HepG2 (cell line): ENCODE measurements around the gene CES2. TPM values are rescaled to one million over a fixed set of nuclear protein-coding genes. Genes with fewer than 3 reads are reported as not detected.

ENCODE experiments used
- BRCA1 ChIP-seq: sonication (generic); formaldehyde crosslinking; IDR thresholded peaks from 2 replicates; pipeline ENCODE4 v1.4.0; 2020; ENCODE audit warnings: missing genetic modification reagents
- CCDC6 ChIP-seq: sonication (generic); formaldehyde crosslinking; IDR thresholded peaks from 2 replicates; pipeline ENCODE4 v1.8.1; 2022; ENCODE audit warnings: mild to moderate bottlenecking, missing genetic modification reagents, moderate library complexity
- CENPT ChIP-seq: sonication (generic); formaldehyde crosslinking; IDR thresholded peaks from 2 replicates; pipeline ENCODE4 v1.8.0; 2022; ENCODE audit warnings: low read depth, mild to moderate bottlenecking, moderate library complexity, missing genetic modification reagents
- DNMT3B ChIP-seq: conservative IDR thresholded peaks from 2 replicates; pipeline ENCODE4 v1.6.1; 2016; ENCODE audit warnings: missing biosample characterization, control low read depth
- HNRNPLL ChIP-seq: fragments of 200-400 bp; formaldehyde crosslinking; IDR thresholded peaks from 2 replicates; pipeline ENCODE4 v1.6.1; 2017; ENCODE audit warnings: mild to moderate bottlenecking, low read depth, low read length; ENCODE audit not compliant: poor library complexity, severe bottlenecking
- KLF16 ChIP-seq, 2 experiments: sonication (generic) in 1 of 2; formaldehyde crosslinking in 1 of 2; IDR thresholded peaks; 2 replicates each; pipeline versions ENCODE4 v1.6.1 to v1.8.0; 2016 to 2023; ENCODE audit warnings: missing genetic modification reagents in 2 of 2, missing compliant biosample characterization in 1 of 2
- MXI1 ChIP-seq: IDR thresholded peaks from 3 replicates; pipeline ENCODE4 v1.6.1; 2012; ENCODE audit warnings: low read depth, low read length, inconsistent platforms, borderline replicate concordance
- NR2F6 ChIP-seq, 2 experiments: IDR thresholded peaks; 2 replicates each; pipeline ENCODE4 v1.6.1; 2016; ENCODE audit warnings: antibody characterized with exemption in 1 of 2, mild to moderate bottlenecking in 1 of 2
- RFXANK ChIP-seq: IDR thresholded peaks from 2 replicates; pipeline ENCODE4 v1.6.1; 2016
- STAT5B ChIP-seq: sonication (generic); formaldehyde crosslinking; IDR thresholded peaks from 2 replicates; pipeline ENCODE4 v1.4.0; 2020; ENCODE audit warnings: missing genetic modification reagents
- TP53 ChIP-seq: sonication (generic); formaldehyde crosslinking; conservative IDR thresholded peaks from 2 replicates; pipeline ENCODE4 v1.4.0; 2020; ENCODE audit warnings: missing genetic modification reagents
- ZFP62 ChIP-seq: sonication (generic); formaldehyde crosslinking; IDR thresholded peaks from 2 replicates; pipeline ENCODE4 v1.4.0; 2020; ENCODE audit warnings: missing genetic modification reagents
- ZNF225 ChIP-seq: sonication (generic); formaldehyde crosslinking; IDR thresholded peaks from 2 replicates; pipeline ENCODE4 v1.4.0; 2020; ENCODE audit warnings: mild to moderate bottlenecking, missing genetic modification reagents
- ZNF556 ChIP-seq: sonication (generic); formaldehyde crosslinking; IDR thresholded peaks from 2 replicates; pipeline ENCODE4 v1.4.0; 2020; ENCODE audit warnings: mild to moderate bottlenecking, missing genetic modification reagents, borderline replicate concordance
- ZNF569 ChIP-seq: sonication (generic); formaldehyde crosslinking; IDR thresholded peaks from 2 replicates; pipeline ENCODE4 v1.5.0; 2020; ENCODE audit warnings: mild to moderate bottlenecking, missing genetic modification reagents, moderate library complexity, borderline replicate concordance
- ZNF570 ChIP-seq: sonication (generic); formaldehyde crosslinking; IDR thresholded peaks from 2 replicates; pipeline ENCODE4 v1.4.0; 2020; ENCODE audit warnings: mild to moderate bottlenecking, missing genetic modification reagents, borderline replicate concordance
- ZNF703 ChIP-seq: sonication (generic); formaldehyde crosslinking; IDR thresholded peaks from 2 replicates; pipeline ENCODE4 v1.5.1; 2020; ENCODE audit warnings: missing genetic modification reagents, mild to moderate bottlenecking, moderate library complexity, borderline replicate concordance
- polyA plus RNA-seq, 8 experiments: library from polyadenylated mRNA; depleted of rRNA in 3 of 8; stranded (reverse) in 7 of 8; unstranded in 1 of 8; fragments of >200 nt; fragmentation: Illumina TruSeq in 4 of 8; extraction: Trizol in 4 of 8; gene quantifications; 2 replicates each; pipeline versions ENCODE4 v1.2.1 to v1.2.3, GENCODE V29; 2011 to 2016; ENCODE audit warnings: low read depth in 4 of 8, missing spikeins in 1 of 8, mixed read lengths in 1 of 8; ENCODE audit not compliant: insufficient read depth in 1 of 8
- total RNA-seq, 5 experiments: library from RNA; depleted of rRNA; stranded (reverse); fragments of >200 nt; fragmentation: Illumina TruSeq; extraction: Trizol; gene quantifications; 2 replicates each; pipeline ENCODE4 v1.2.3, GENCODE V29; 2016; ENCODE audit warnings: low read depth in 1 of 5
- TF ChIP-seq, protein P1 (sequence below): sonication (generic); formaldehyde crosslinking; IDR thresholded peaks from 2 replicates; pipeline ENCODE4 v1.4.0; 2020; ENCODE audit warnings: low read depth, mild to moderate bottlenecking, missing genetic modification reagents
- TF ChIP-seq, protein P2 (sequence below): sonication (generic); formaldehyde crosslinking; IDR thresholded peaks from 2 replicates; pipeline ENCODE4 v1.8.0; 2022; ENCODE audit warnings: mild to moderate bottlenecking, missing genetic modification reagents, moderate library complexity
- TF ChIP-seq, protein P3 (sequence below): sonication (generic); formaldehyde crosslinking; IDR thresholded peaks from 2 replicates; pipeline ENCODE4 v1.5.0; 2020; ENCODE audit warnings: mild to moderate bottlenecking, missing genetic modification reagents, borderline replicate concordance
- TF ChIP-seq, protein P4 (sequence below): sonication (generic); formaldehyde crosslinking; IDR thresholded peaks from 2 replicates; pipeline ENCODE4 v1.4.0; 2020; ENCODE audit warnings: mild to moderate bottlenecking, missing genetic modification reagents
- TF ChIP-seq, protein P5 (sequence below): IDR thresholded peaks from 2 replicates; pipeline ENCODE4 v1.6.1; 2016; ENCODE audit warnings: control low read depth

CES2 gene
- total and polyA plus RNA-seq, 2 of the 13 experiments (the other 11 are each of a cell fraction or from before 2014, with no cell fraction given): 50.6 to 63.8 TPM

DNA sequence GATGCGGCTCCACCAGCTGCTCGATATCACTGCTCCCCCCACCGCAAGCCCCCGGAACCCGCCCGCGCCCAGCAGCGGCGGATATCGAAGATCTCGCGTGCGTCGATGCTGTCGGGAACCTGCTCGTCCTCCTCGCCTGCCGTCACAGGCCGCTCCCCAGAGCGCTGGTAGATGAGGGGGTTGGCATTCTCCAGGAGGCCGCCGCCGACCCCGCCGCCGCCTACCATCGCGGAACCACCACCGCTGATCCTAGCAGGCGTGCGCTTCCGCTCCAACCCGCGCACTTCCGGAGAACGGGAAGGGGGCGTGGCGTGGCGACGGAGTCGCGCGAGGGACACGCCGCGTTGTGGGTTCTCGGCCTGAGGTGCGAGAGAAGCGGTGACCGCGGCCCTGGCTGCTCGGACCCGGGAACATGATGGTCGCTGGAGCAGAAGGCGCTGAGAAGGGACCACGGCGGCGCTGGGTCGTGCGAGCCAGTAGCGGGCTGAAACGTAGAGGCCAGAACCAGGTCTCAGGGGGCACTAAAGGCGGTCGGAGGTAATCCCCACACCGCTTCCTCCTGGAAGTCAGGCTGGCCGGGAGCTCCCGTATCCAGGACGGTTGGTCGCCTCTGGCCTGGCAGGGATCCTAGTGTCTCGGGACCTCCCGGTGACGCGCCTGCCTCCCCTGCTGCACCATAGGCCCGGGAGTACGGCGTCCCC lies 1.0 kb upstream of the CES2 start, which contains the start of gene CIAO2B (continued):
- TF ChIP-seq, protein P1, sequence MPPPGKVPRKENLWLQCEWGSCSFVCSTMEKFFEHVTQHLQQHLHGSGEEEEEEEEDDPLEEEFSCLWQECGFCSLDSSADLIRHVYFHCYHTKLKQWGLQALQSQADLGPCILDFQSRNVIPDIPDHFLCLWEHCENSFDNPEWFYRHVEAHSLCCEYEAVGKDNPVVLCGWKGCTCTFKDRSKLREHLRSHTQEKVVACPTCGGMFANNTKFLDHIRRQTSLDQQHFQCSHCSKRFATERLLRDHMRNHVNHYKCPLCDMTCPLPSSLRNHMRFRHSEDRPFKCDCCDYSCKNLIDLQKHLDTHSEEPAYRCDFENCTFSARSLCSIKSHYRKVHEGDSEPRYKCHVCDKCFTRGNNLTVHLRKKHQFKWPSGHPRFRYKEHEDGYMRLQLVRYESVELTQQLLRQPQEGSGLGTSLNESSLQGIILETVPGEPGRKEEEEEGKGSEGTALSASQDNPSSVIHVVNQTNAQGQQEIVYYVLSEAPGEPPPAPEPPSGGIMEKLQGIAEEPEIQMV (CRISPR knock-in tag): peak; percentile 93
- TF ChIP-seq ZNF570 (0 out of 2 replicates have a peak, but pooled peaks have one; percentile 64), ZNF703 (CRISPR knock-in tag) (peak; percentile 43; the same call in 1 of the 2 replicates), HNRNPLL (peak; percentile 76), RFXANK (CRISPR knock-in tag) (no peak), NR2F6 (IDR thresholded peaks at IDR 0.05) (no peak), NR2F6 (CRISPR knock-in tag; IDR thresholded peaks at IDR 0.05) (peak; percentile 59; the same call in 1 of the 2 replicates), CCDC6 (peak; percentile 93), STAT5B (CRISPR knock-in tag) (no peak), ZFP62 (CRISPR knock-in tag) (no peak), MXI1 (peak; percentile 95; the same call in 2 of the 3 replicates), CENPT (CRISPR knock-in tag) (peak; percentile 79; the same call in 1 of the 2 replicates), ZNF569 (CRISPR knock-in tag) (no peak), BRCA1 (CRISPR knock-in tag) (peak; percentile 95), TP53 (CRISPR knock-in tag) (peak; percentile 85), DNMT3B (CRISPR knock-in tag) (peak; percentile 85; the same call in 1 of the 2 replicates), KLF16 (CRISPR knock-in tag; IDR thresholded peaks at IDR 0.05) (peak in 1 of 2 experiments; percentile 96; a peak in 2 of 4 replicates), ZNF556 (peak; percentile 86; the same call in 1 of the 2 replicates), ZNF225 (CRISPR knock-in tag) (peak; percentile 99)
- TF ChIP-seq, protein P2, sequence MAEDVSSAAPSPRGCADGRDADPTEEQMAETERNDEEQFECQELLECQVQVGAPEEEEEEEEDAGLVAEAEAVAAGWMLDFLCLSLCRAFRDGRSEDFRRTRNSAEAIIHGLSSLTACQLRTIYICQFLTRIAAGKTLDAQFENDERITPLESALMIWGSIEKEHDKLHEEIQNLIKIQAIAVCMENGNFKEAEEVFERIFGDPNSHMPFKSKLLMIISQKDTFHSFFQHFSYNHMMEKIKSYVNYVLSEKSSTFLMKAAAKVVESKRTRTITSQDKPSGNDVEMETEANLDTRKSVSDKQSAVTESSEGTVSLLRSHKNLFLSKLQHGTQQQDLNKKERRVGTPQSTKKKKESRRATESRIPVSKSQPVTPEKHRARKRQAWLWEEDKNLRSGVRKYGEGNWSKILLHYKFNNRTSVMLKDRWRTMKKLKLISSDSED (CRISPR knock-in tag): no peak
- TF ChIP-seq, protein P3, sequence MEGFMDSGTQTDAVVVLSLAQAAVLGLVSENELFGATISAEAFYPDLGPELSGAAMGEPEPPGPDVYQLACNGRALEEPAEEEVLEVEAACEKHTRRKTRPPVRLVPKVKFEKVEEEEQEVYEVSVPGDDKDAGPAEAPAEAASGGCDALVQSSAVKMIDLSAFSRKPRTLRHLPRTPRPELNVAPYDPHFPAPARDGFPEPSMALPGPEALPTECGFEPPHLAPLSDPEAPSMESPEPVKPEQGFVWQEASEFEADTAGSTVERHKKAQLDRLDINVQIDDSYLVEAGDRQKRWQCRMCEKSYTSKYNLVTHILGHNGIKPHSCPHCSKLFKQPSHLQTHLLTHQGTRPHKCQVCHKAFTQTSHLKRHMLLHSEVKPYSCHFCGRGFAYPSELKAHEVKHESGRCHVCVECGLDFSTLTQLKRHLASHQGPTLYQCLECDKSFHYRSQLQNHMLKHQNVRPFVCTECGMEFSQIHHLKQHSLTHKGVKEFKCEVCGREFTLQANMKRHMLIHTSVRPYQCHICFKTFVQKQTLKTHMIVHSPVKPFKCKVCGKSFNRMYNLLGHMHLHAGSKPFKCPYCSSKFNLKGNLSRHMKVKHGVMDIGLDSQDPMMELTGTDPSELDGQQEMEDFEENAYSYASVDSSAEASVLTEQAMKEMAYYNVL: peak; percentile 86
- TF ChIP-seq, protein P4, sequence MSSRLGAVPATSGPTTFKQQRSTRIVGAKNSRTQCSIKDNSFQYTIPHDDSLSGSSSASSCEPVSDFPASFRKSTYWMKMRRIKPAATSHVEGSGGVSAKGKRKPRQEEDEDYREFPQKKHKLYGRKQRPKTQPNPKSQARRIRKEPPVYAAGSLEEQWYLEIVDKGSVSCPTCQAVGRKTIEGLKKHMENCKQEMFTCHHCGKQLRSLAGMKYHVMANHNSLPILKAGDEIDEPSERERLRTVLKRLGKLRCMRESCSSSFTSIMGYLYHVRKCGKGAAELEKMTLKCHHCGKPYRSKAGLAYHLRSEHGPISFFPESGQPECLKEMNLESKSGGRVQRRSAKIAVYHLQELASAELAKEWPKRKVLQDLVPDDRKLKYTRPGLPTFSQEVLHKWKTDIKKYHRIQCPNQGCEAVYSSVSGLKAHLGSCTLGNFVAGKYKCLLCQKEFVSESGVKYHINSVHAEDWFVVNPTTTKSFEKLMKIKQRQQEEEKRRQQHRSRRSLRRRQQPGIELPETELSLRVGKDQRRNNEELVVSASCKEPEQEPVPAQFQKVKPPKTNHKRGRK: no peak
- TF ChIP-seq, protein P5, sequence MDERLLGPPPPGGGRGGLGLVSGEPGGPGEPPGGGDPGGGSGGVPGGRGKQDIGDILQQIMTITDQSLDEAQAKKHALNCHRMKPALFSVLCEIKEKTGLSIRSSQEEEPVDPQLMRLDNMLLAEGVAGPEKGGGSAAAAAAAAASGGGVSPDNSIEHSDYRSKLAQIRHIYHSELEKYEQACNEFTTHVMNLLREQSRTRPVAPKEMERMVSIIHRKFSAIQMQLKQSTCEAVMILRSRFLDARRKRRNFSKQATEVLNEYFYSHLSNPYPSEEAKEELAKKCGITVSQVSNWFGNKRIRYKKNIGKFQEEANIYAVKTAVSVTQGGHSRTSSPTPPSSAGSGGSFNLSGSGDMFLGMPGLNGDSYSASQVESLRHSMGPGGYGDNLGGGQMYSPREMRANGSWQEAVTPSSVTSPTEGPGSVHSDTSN: 0 out of 2 replicates have a peak, but pooled peaks have one; percentile 14
